H1 (cell line): ENCODE measurements around the gene AGPAT4. TPM values are rescaled to one million over a fixed set of nuclear protein-coding genes. Genes with fewer than 3 reads are reported as not detected.

Experiments
- CTCF ChIA-PET: fragments of 300-600 bp; sonication (Branson Sonifier 250); formaldehyde crosslinking; loops from one replicate; lab custom pipeline; 2021; ENCODE audit not compliant: partially characterized antibody; lab: Charles Lee
- POLR2A ChIA-PET: fragments of 300-600 bp; sonication (Branson Sonifier 250); formaldehyde crosslinking; loops from one replicate; lab custom pipeline; 2021; ENCODE audit warnings: inconsistent platforms; ENCODE audit not compliant: partially characterized antibody; lab: Charles Lee
- DNase-seq, 2 experiments: peaks; one replicate each; pipeline versions ENCODE4 v3.0.0 to v3.0.0-alpha.2; 2010 to 2022; ENCODE audit warnings: low spot score in 2 of 2, low read depth in 1 of 2, mixed read lengths in 1 of 2
- FAIRE-seq: peaks from 2 replicates; lab custom pipeline; 2011; peaks lifted over from hg19 to GRCh38; lab: Jason Lieb, UNC
- H2AFZ ChIP-seq: 2 replicates; pipeline ENCODE4 v1.8.1; 2012; ENCODE audit warnings: low read length, inconsistent platforms
- H2AK5ac ChIP-seq: 2 replicates; pipeline ENCODE4 v1.6.1; 2013; ENCODE audit warnings: low read depth, low read length
- H2BK120ac ChIP-seq: replicated peaks from 2 replicates; pipeline ENCODE3; 2013; ENCODE audit warnings: low read depth, low read length, inconsistent platforms
- H2BK12ac ChIP-seq: 2 replicates; pipeline ENCODE4 v1.6.1; 2013; ENCODE audit warnings: low read depth, low read length
- H2BK15ac ChIP-seq: 2 replicates; pipeline ENCODE4 v1.6.1; 2013; ENCODE audit warnings: low read length
- H2BK20ac ChIP-seq: 2 replicates; pipeline ENCODE4 v1.6.1; 2013; ENCODE audit warnings: low read length
- H2BK5ac ChIP-seq: 2 replicates; pipeline ENCODE4 v1.6.1; 2013; ENCODE audit warnings: low read depth, low read length
- H3K14ac ChIP-seq: 2 replicates; pipeline ENCODE4 v1.6.1; 2013; ENCODE audit warnings: inconsistent platforms; ENCODE audit not compliant: insufficient read length
- H3K18ac ChIP-seq: 2 replicates; pipeline ENCODE4 v1.6.1; 2013; ENCODE audit warnings: low read length; ENCODE audit errors: extremely low read depth
- H3K23ac ChIP-seq: 2 replicates; pipeline ENCODE4 v1.6.1; 2013; ENCODE audit warnings: inconsistent platforms; ENCODE audit not compliant: insufficient read length
- H3K23me2 ChIP-seq: 2 replicates; pipeline ENCODE4 v1.6.1; 2013; ENCODE audit warnings: low read depth, low read length
- H3K27ac ChIP-seq: 2 replicates; pipeline ENCODE4 v1.6.1; 2011; ENCODE audit warnings: low read depth, low read length, inconsistent platforms
- H3K27me3 ChIP-seq, 4 experiments: replicated peaks in 1 of 4; 1 replicate in 1 of 4; 2 replicates in 3 of 4; pipeline versions ENCODE4 v1.6.1 to v1.8.1; 2011 to 2013; ENCODE audit warnings: low read length in 3 of 4, mild to moderate bottlenecking in 3 of 4, inconsistent platforms in 2 of 4, mixed read lengths in 2 of 4, moderate library complexity in 1 of 4; ENCODE audit not compliant: control insufficient read depth in 3 of 4, insufficient read depth in 3 of 4; ENCODE audit errors: extremely low read depth in 1 of 4
- H3K36me3 ChIP-seq, 4 experiments: 2 replicates each; pipeline versions ENCODE4 v1.6.1 to v1.8.1; 2011 to 2013; ENCODE audit warnings: mild to moderate bottlenecking in 4 of 4, low read length in 3 of 4, moderate library complexity in 2 of 4, control low read depth in 1 of 4, inconsistent platforms in 1 of 4; ENCODE audit not compliant: insufficient read depth in 4 of 4, control insufficient read depth in 2 of 4
- H3K4ac ChIP-seq: replicated peaks from 2 replicates; pipeline ENCODE3; 2013; ENCODE audit warnings: low read length, low read depth, mixed read lengths, inconsistent platforms; ENCODE audit not compliant: insufficient read length
- H3K4me1 ChIP-seq, 4 experiments: replicated peaks in 1 of 4; 1 replicate in 1 of 4; 2 replicates in 3 of 4; pipeline versions ENCODE4 v1.6.1 to v1.8.1; 2011 to 2013; ENCODE audit warnings: low read length in 3 of 4, inconsistent platforms in 2 of 4, mixed read lengths in 1 of 4; ENCODE audit not compliant: insufficient read depth in 4 of 4, control insufficient read depth in 3 of 4
- H3K4me2 ChIP-seq, 2 experiments: 2 replicates each; pipeline versions ENCODE4 v1.6.1 to v1.8.1; 2011 to 2013; ENCODE audit warnings: low read depth in 2 of 2, low read length in 2 of 2, control low read depth in 1 of 2, inconsistent platforms in 1 of 2, mild to moderate bottlenecking in 1 of 2; ENCODE audit not compliant: insufficient read depth in 1 of 2
- H3K4me3 ChIP-seq, 4 experiments: fragments of 200-600, 300-600 bp in 1 of 4; sonication (generic), shearing (Covaris generic), sonication (Bioruptor Twin) in 1 of 4; 2 replicates each; pipeline versions ENCODE4 v1.5.1 to v1.8.1; 2011 to 2016; ENCODE audit warnings: low read length in 4 of 4, low read depth in 3 of 4, control low read depth in 2 of 4, inconsistent platforms in 2 of 4, mild to moderate bottlenecking in 2 of 4, mixed read lengths in 1 of 4, moderate library complexity in 1 of 4; ENCODE audit not compliant: insufficient read depth in 2 of 4; ENCODE audit errors: extremely low read depth in 1 of 4
- H3K56ac ChIP-seq: replicated peaks from 2 replicates; pipeline ENCODE3; 2013; ENCODE audit warnings: low read depth, mild to moderate bottlenecking, mixed read lengths, low read length, inconsistent platforms; ENCODE audit not compliant: insufficient read length
- H3K79me1 ChIP-seq: 2 replicates; pipeline ENCODE4 v1.6.1; 2013; ENCODE audit warnings: low read depth, low read length, control low read depth
- H3K79me2 ChIP-seq, 2 experiments: 2 replicates each; pipeline versions ENCODE4 v1.6.1 to v1.8.1; 2012 to 2013; ENCODE audit warnings: low read length in 2 of 2, mild to moderate bottlenecking in 2 of 2, inconsistent platforms in 1 of 2; ENCODE audit not compliant: insufficient read depth in 2 of 2, control insufficient read depth in 1 of 2
- H3K9ac ChIP-seq, 4 experiments: replicated peaks in 1 of 4; 1 replicate in 1 of 4; 2 replicates in 3 of 4; pipeline versions ENCODE4 v1.6.1 to v1.8.1; 2011 to 2013; ENCODE audit warnings: low read depth in 3 of 4, low read length in 3 of 4, control low read depth in 2 of 4, mild to moderate bottlenecking in 2 of 4, moderate library complexity in 2 of 4, inconsistent platforms in 1 of 4; ENCODE audit errors: extremely low read depth in 1 of 4
- H3K9me3 ChIP-seq, 2 experiments: 2 replicates each; pipeline versions ENCODE4 v1.6.1 to v1.8.1; 2012 to 2013; ENCODE audit warnings: mild to moderate bottlenecking in 2 of 2, moderate library complexity in 2 of 2, control low read depth in 1 of 2, inconsistent platforms in 1 of 2, low read depth in 1 of 2, low read length in 1 of 2, mixed read lengths in 1 of 2; ENCODE audit not compliant: insufficient read depth in 2 of 2
- H4K20me1 ChIP-seq, 2 experiments: replicated peaks in 1 of 2; 2 replicates each; pipeline versions ENCODE3 to v1.8.1; 2011 to 2013; ENCODE audit warnings: inconsistent platforms in 2 of 2, low read length in 2 of 2, mild to moderate bottlenecking in 1 of 2; ENCODE audit not compliant: insufficient read depth in 2 of 2, control insufficient read depth in 1 of 2
- H4K5ac ChIP-seq: 2 replicates; pipeline ENCODE4 v1.6.1; 2013; ENCODE audit warnings: low read length, low read depth, mixed read lengths, inconsistent platforms; ENCODE audit not compliant: insufficient read length
- H4K8ac ChIP-seq: 2 replicates; pipeline ENCODE4 v1.8.0; 2013; ENCODE audit warnings: mild to moderate bottlenecking, moderate library complexity, low read length, inconsistent platforms; ENCODE audit not compliant: insufficient read depth; ENCODE audit errors: extremely low read depth
- H4K91ac ChIP-seq: replicated peaks from 2 replicates; pipeline ENCODE3; 2013; ENCODE audit warnings: low read length, mixed read lengths, inconsistent platforms; ENCODE audit not compliant: insufficient read length
- CBX5 ChIP-seq: fragments of 300-800, 300-1000 bp; sonication (generic); IDR thresholded peaks from 2 replicates; pipeline ENCODE4 v1.7.1; 2016; ENCODE audit warnings: antibody characterized with exemption, low read length, low read depth
- CREB1 ChIP-seq: IDR thresholded peaks from 2 replicates; pipeline ENCODE4 v1.6.1; 2012; ENCODE audit warnings: inconsistent platforms
- EGR1 ChIP-seq: IDR thresholded peaks from 2 replicates; pipeline ENCODE4 v1.6.1; 2011; ENCODE audit warnings: low read depth, low read length, borderline replicate concordance
- NANOG ChIP-seq: IDR thresholded peaks from 2 replicates; pipeline ENCODE4 v1.6.1; 2011; ENCODE audit warnings: low read length, low read depth, mild to moderate bottlenecking, inconsistent platforms; ENCODE audit not compliant: insufficient read depth, poor library complexity, severe bottlenecking
- POLR2A ChIP-seq, 2 experiments: IDR thresholded peaks; 1 replicate in 1 of 2; 2 replicates in 1 of 2; pipeline ENCODE4 v1.6.1; 2011; ENCODE audit warnings: low read depth in 2 of 2, low read length in 2 of 2, mild to moderate bottlenecking in 2 of 2; ENCODE audit errors: control extremely low read depth in 1 of 2
- RBBP5 ChIP-seq: IDR thresholded peaks from 2 replicates; pipeline ENCODE4 v1.7.1; 2012; ENCODE audit warnings: low read depth, mild to moderate bottlenecking, inconsistent platforms, low read length, moderate library complexity, borderline replicate concordance
- SP4 ChIP-seq: IDR thresholded peaks from 2 replicates; pipeline ENCODE4 v1.6.1; 2012; ENCODE audit warnings: low read length, inconsistent platforms
- SRF ChIP-seq: IDR thresholded peaks from 2 replicates; pipeline ENCODE4 v1.6.1; 2011; ENCODE audit warnings: mild to moderate bottlenecking, low read depth, low read length, moderate library complexity
- TCF12 ChIP-seq: IDR thresholded peaks from 2 replicates; pipeline ENCODE4 v1.6.1; 2011; ENCODE audit warnings: low read depth, mild to moderate bottlenecking, low read length
- YY1 ChIP-seq: IDR thresholded peaks from 2 replicates; pipeline ENCODE4 v1.6.1; 2011; ENCODE audit warnings: low read depth, mild to moderate bottlenecking, low read length
- ZNF274 ChIP-seq: IDR thresholded peaks from 2 replicates; pipeline ENCODE4 v1.7.0; 2012; ENCODE audit warnings: low read length, borderline replicate concordance; ENCODE audit errors: extremely low read depth
- WGBS, 2 experiments: shearing (Covaris generic) in 1 of 2; methylation state at CpG; one replicate each; pipeline versions ENCODE4 v1.1.6 to v1.1.7; 2013 to 2015; ENCODE audit warnings: low lambda C conversion rate in 2 of 2, mixed read lengths in 2 of 2, inconsistent platforms in 1 of 2, low coverage in 1 of 2, missing lambda C conversion rate in 1 of 2; ENCODE audit not compliant: insufficient replicate concordance in 2 of 2, insufficient coverage in 1 of 2, insufficient read length in 1 of 2; ENCODE audit errors: extremely low coverage in 1 of 2, missing lambda C conversion rate in 1 of 2; 5-methylcytosine and 5-hydroxymethylcytosine counted together
- polyA plus RNA-seq, 7 experiments: library from polyadenylated mRNA; depleted of rRNA in 3 of 7; stranded (reverse) in 5 of 7; unstranded in 2 of 7; fragments of >200 nt in 5 of 7; fragments of 200-250 nt in 2 of 7; gene quantifications; 1 replicate in 5 of 7; 2 replicates in 1 of 7; 4 replicates in 1 of 7; pipeline versions ENCODE4 v1.2.1 to v1.2.3, GENCODE V29; 2011 to 2013; ENCODE audit warnings: missing spikeins in 2 of 7, mixed read lengths in 2 of 7
- total RNA-seq: library from RNA; stranded (reverse); fragmentation: NEBNext Ultra II Directional; extraction: Animal tissue kit (Norgen Biotek cat#: 25700); gene quantifications from 2 replicates; pipeline ENCODE4 v1.2.1, GENCODE V29; 2021

AGPAT4 gene
- total and polyA plus RNA-seq, 2 of the 8 experiments (the other 6 are each of a cell fraction or from before 2014, with no cell fraction given): 13.5 to 23.8 TPM

DNA sequence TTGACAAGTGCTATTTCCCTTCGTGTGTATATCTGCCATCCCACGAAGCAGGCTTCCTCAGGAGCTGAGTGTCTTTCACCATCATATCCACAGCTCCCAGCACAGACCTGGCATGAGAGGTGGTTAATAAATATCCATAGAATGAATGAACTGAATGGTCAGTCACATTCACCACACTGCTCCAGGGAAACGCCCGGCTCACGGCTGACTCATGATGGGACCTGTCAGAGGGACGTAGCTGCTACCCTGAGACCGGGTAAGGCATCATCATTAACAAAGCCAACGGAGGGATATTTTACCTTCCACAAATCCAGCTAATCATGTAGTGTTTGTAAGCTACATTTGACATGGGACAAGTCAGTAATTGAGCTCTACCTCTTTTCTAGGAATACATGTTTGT lies 12.5 kb downstream of the AGPAT4 start:
- CTCF ChIA-PET: interaction anchor here (1.4 kb wide), 1 partner anchor 8 kb away, joined by 3 read pairs; no protein-coding TSS in a partner anchor
- Histone ChIP-seq H3K9ac (no peak overlapping the region), H2AFZ (no peak overlapping the region), H4K20me1 (peaks cover 2 to 16% of the 10 kb centered on the region in 2 experiments), H2BK20ac (no peak overlapping the region), H3K79me1 (peaks cover 22% of the 10 kb centered on the region), H3K4me1 (peaks cover 2 to 13% (median 5%) of the 10 kb centered on the region in 4 experiments; a peak in 5 of 7 replicates), H3K4me2 (no peak overlapping the region), H3K4me3 (no peak overlapping the region), H3K4ac (no peak overlapping the region), H4K8ac (no peak overlapping the region), H2AK5ac (peak overlapping the region; percentile 5; the same call in 1 of the 2 replicates), H3K14ac (no peak overlapping the region), H3K56ac (no peak overlapping the region), H2BK120ac (no peak overlapping the region), H3K23ac (no peak overlapping the region), H2BK15ac (no peak overlapping the region), H4K5ac (no peak overlapping the region), H3K18ac (no peak overlapping the region), H2BK12ac (no peak overlapping the region), H3K79me2 (peaks cover 5 to 70% of the 10 kb centered on the region in 2 experiments), H3K9me3 (no peaks in the 10 kb centered on the region), H3K27ac (no peak overlapping the region), H2BK5ac (peak overlapping the region; percentile 23; the same call in 1 of the 2 replicates), H4K91ac (no peak overlapping the region), H3K36me3 (peaks cover 0 to 6% (median 1%) of the 10 kb centered on the region in 4 experiments; a peak in 4 of 8 replicates), H3K27me3 (no peaks in the 10 kb centered on the region), H3K23me2 (no peaks in the 10 kb centered on the region)
- POLR2A ChIA-PET: interaction anchor here (0.6 to 5.7 kb wide), 4 partner anchors 8 to 15 kb away, joined by 3 to 39 read pairs (median 3); partner anchors contain the start of gene AGPAT4
- FAIRE-seq (no peak), DNase-seq (no peak)
- 97% methylated on average over 8 of the region's 8 CpGs; no CpG with 5 or more reads in 1 of the 2 experiments for WGBS, 2 experiments
- TF ChIP-seq ZNF274 (no peak), TCF12 (no peak), CREB1 (no peak), SP4 (no peak), NANOG (no peak), POLR2A (IDR thresholded peaks at IDR 0.05; ENCODE audit: control extremely low read depth in 1 of 2, low read depth in 2 of 2, low read length in 2 of 2) (no peak), EGR1 (no peak), CBX5 (no peak), SRF (no peak), RBBP5 (no peak), YY1 (no peak)
